ENCODE data around the gene CASD1.

The CASD1 gene

GRCh38 chr7:94512735-94513564 lies 3.3 kb downstream of the CASD1 start:
- no peak for DNase-seq (ENCODE audit: low spot score)

GRCh38 chr7:94513565-94513860 lies 3.9 kb downstream of the CASD1 start:
- no peak for DNase-seq (ENCODE audit: low spot score)

GRCh38 chr7:94514140-94514889 lies 4.7 kb downstream of the CASD1 start:
- no peak for DNase-seq (ENCODE audit: low spot score)

GRCh38 chr7:94514917-94515316 lies 5.3 kb downstream of the CASD1 start:
- no peak for DNase-seq (ENCODE audit: low spot score)

GRCh38 chr7:94525923-94526322 lies 16.3 kb downstream of the CASD1 start:
- DNase-seq (ENCODE audit: low spot score), result no peak

- no peak for DNase-seq (ENCODE audit: low spot score)
Observed at GRCh38 chr7:94529516-94529915, 19.9 kb downstream of the CASD1 start.

- no peak for DNase-seq (ENCODE audit: low spot score)
Observed at GRCh38 chr7:94530109-94530508, 20.5 kb downstream of the CASD1 start.

GRCh38 chr7:94532676-94533075 lies 23.1 kb downstream of the CASD1 start:
- DNase-seq (ENCODE audit: low spot score), result no peak

- DNase-seq (ENCODE audit: low spot score), result no peak
Observed at GRCh38 chr7:94540428-94540827, 30.8 kb downstream of the CASD1 start.

GRCh38 chr7:94547126-94547525 lies 37.5 kb downstream of the CASD1 start:
- no peak for DNase-seq (ENCODE audit: low spot score)

- DNase-seq (ENCODE audit: low spot score), result no peak
Observed at GRCh38 chr7:94556028-94556427, 46.4 kb downstream of the CASD1 start.

GRCh38 chr7:94557215-94557614 lies 47.6 kb downstream of the CASD1 start:
- DNase-seq (ENCODE audit: low spot score), result no peak

- DNase-seq (ENCODE audit: low spot score), result no peak
Observed at GRCh38 chr7:94559972-94560371, 50.4 kb downstream of the CASD1 start.

- no peak for DNase-seq (ENCODE audit: low spot score)
Observed at GRCh38 chr7:94561841-94562514, 52.4 kb downstream of the CASD1 start.

GRCh38 chr7:94562525-94562924 lies 52.9 kb downstream of the CASD1 start:
- no peak for DNase-seq (ENCODE audit: low spot score)

GRCh38 chr7:94565247-94565894 lies 55.8 kb downstream of the CASD1 start:
- DNase-seq (ENCODE audit: low spot score), result no peak

GRCh38 chr7:94567396-94567795 lies 57.8 kb downstream of the CASD1 start:
- DNase-seq (ENCODE audit: low spot score), result no peak

- DNase-seq (ENCODE audit: low spot score), result no peak
Observed at GRCh38 chr7:94571816-94572215, 62.2 kb downstream of the CASD1 start.

- no peak for DNase-seq (ENCODE audit: low spot score)
Observed at GRCh38 chr7:94575646-94576045, 66.0 kb downstream of the CASD1 start.

GRCh38 chr7:94576316-94576715 lies 66.7 kb downstream of the CASD1 start:
- no peak for DNase-seq (ENCODE audit: low spot score)

GRCh38 chr7:94577357-94577756 lies 67.7 kb downstream of the CASD1 start:
- no peak for DNase-seq (ENCODE audit: low spot score)

- DNase-seq (ENCODE audit: low spot score), result no peak
Observed at GRCh38 chr7:94578614-94579013, 69.0 kb downstream of the CASD1 start.

GRCh38 chr7:94579470-94579869 lies 69.9 kb downstream of the CASD1 start:
- no peak for DNase-seq (ENCODE audit: low spot score)
